ENCODE results near the gene PPP1R15B. TPM values are rescaled to one million over a fixed set of nuclear protein-coding genes. Genes with fewer than 3 reads are reported as not detected.

Gene PPP1R15B
- polyA plus RNA-seq, 4 donors, result 34.5 to 49.4 (median 44.7) TPM

Other genes with a start within 250 kb of the PPP1R15B start
- gene REN, start 245.5 kb downstream of the PPP1R15B start, polyA plus RNA-seq (ENCODE audit: insufficient read length in 4 of 4), result 100 to 1,000 TPM in 2 of 4 donors, 10 to 100 TPM in 2; 61.7 to 133 (median 101) TPM
- gene KISS1, start 215.3 kb downstream of the PPP1R15B start, polyA plus RNA-seq (ENCODE audit: insufficient read length in 4 of 4), result 1 to 10 TPM in 1 of 4 donors, under 1 TPM in 2, not detected in 1; 0.66 to 1.3 (median 0.73) TPM
- gene GOLT1A, start 197.8 kb downstream of the PPP1R15B start, polyA plus RNA-seq (ENCODE audit: insufficient read length in 4 of 4), result 1 to 10 TPM; 3.0 to 4.7 (median 4.0) TPM
- 10 to 100 TPM; 46.3 to 58.5 (median 50.2) TPM for gene PLEKHA6, start 51.9 kb downstream of the PPP1R15B start, polyA plus RNA-seq (ENCODE audit: insufficient read length in 4 of 4)
- gene PIK3C2B, start 83.0 kb upstream of the PPP1R15B start, polyA plus RNA-seq (ENCODE audit: insufficient read length in 4 of 4), result 10 to 100 TPM; 14.5 to 18.1 (median 16.5) TPM
- 10 to 100 TPM; 20.6 to 40.1 (median 24.1) TPM for gene MDM4, start 104.6 kb upstream of the PPP1R15B start, polyA plus RNA-seq (ENCODE audit: insufficient read length in 4 of 4)